H9 (cell line): ENCODE measurements around the gene HNF1A. TPM values are rescaled to one million over a fixed set of nuclear protein-coding genes. Genes with fewer than 3 reads are reported as not detected.

Source experiments
- DNase-seq: peaks from one replicate; pipeline ENCODE4 v3.0.0-alpha.2; 2017
- H2AFZ ChIP-seq: one replicate; pipeline ENCODE4 v1.6.1; 2013; ENCODE audit warnings: mild to moderate bottlenecking, low read length, control low read depth, moderate library complexity
- H2AK5ac ChIP-seq: 2 replicates; pipeline ENCODE4 v1.6.1; 2013; ENCODE audit warnings: low read length, control low read depth, mixed read lengths; ENCODE audit not compliant: insufficient read length
- H2BK120ac ChIP-seq: one replicate; pipeline ENCODE4 v1.6.1; 2013; ENCODE audit warnings: low read depth, mild to moderate bottlenecking, low read length, control low read depth, inconsistent platforms; ENCODE audit not compliant: poor library complexity, severe bottlenecking
- H2BK12ac ChIP-seq: 2 replicates; pipeline ENCODE4 v1.6.1; 2013; ENCODE audit warnings: low read length, control low read depth, mixed read lengths, low read depth; ENCODE audit not compliant: insufficient read length
- H2BK15ac ChIP-seq: 2 replicates; pipeline ENCODE4 v1.6.1; 2013; ENCODE audit warnings: low read depth, low read length, control low read depth
- H2BK20ac ChIP-seq: one replicate; pipeline ENCODE4 v1.6.1; 2013; ENCODE audit warnings: low read depth, mild to moderate bottlenecking, low read length, control low read depth, inconsistent platforms; ENCODE audit not compliant: poor library complexity, severe bottlenecking
- H2BK5ac ChIP-seq: 2 replicates; pipeline ENCODE4 v1.6.1; 2013; ENCODE audit warnings: low read length, control low read depth, mixed read lengths; ENCODE audit not compliant: insufficient read length
- H3K14ac ChIP-seq: 2 replicates; pipeline ENCODE4 v1.6.1; 2013; ENCODE audit warnings: low read length, control low read depth; ENCODE audit not compliant: insufficient read depth
- H3K18ac ChIP-seq: 2 replicates; pipeline ENCODE4 v1.6.1; 2013; ENCODE audit warnings: low read depth, mild to moderate bottlenecking, mixed read lengths, low read length, control low read depth; ENCODE audit not compliant: insufficient read length
- H3K23ac ChIP-seq: 2 replicates; pipeline ENCODE4 v1.6.1; 2013; ENCODE audit warnings: low read length, control low read depth, mixed read lengths, low read depth; ENCODE audit not compliant: insufficient read length
- H3K23me2 ChIP-seq: 2 replicates; pipeline ENCODE4 v1.6.1; 2013; ENCODE audit warnings: low read depth, mild to moderate bottlenecking, mixed read lengths, low read length, control low read depth; ENCODE audit not compliant: insufficient read length, poor library complexity, severe bottlenecking
- H3K27ac ChIP-seq: 2 replicates; pipeline ENCODE4 v1.5.1; 2013; ENCODE audit warnings: low read length, control low read depth, mixed read lengths, low read depth; ENCODE audit not compliant: insufficient read length
- H3K27me3 ChIP-seq: 2 replicates; pipeline ENCODE4 v1.6.1; 2013; ENCODE audit warnings: low read length, control low read depth, inconsistent platforms; ENCODE audit not compliant: insufficient read depth
- H3K4ac ChIP-seq: 2 replicates; pipeline ENCODE4 v1.6.1; 2013; ENCODE audit warnings: low read depth, mild to moderate bottlenecking, control low read depth, inconsistent platforms, low read length, moderate library complexity
- H3K4me1 ChIP-seq: 2 replicates; pipeline ENCODE4 v1.6.1; 2013; ENCODE audit warnings: low read length, control low read depth, inconsistent platforms; ENCODE audit not compliant: insufficient read depth
- H3K4me2 ChIP-seq: 2 replicates; pipeline ENCODE4 v1.6.1; 2013; ENCODE audit warnings: low read length, control low read depth, mixed read lengths; ENCODE audit not compliant: insufficient read length, insufficient read depth
- H3K56ac ChIP-seq: 2 replicates; pipeline ENCODE4 v1.6.1; 2013; ENCODE audit warnings: low read depth, mild to moderate bottlenecking, mixed read lengths, low read length, control low read depth; ENCODE audit not compliant: insufficient read length
- H3K79me1 ChIP-seq: 2 replicates; pipeline ENCODE4 v1.6.1; 2013; ENCODE audit warnings: low read depth, mild to moderate bottlenecking, moderate library complexity, low read length, control low read depth, inconsistent platforms; ENCODE audit not compliant: insufficient read depth, poor library complexity, severe bottlenecking
- H3K79me2 ChIP-seq: 2 replicates; pipeline ENCODE4 v1.6.1; 2013; ENCODE audit warnings: low read length, control low read depth, inconsistent platforms; ENCODE audit not compliant: insufficient read depth
- H3K9ac ChIP-seq: 2 replicates; pipeline ENCODE4 v1.6.1; 2013; ENCODE audit warnings: low read length, control low read depth, mixed read lengths; ENCODE audit not compliant: insufficient read length; ENCODE audit errors: extremely low read depth
- H3K9me3 ChIP-seq: one replicate; pipeline ENCODE4 v1.6.1; 2013; ENCODE audit warnings: low read depth, low read length, inconsistent platforms; ENCODE audit not compliant: control insufficient read depth
- H3T11ph ChIP-seq: one replicate; pipeline ENCODE4 v1.6.1; 2013; ENCODE audit warnings: mild to moderate bottlenecking, low read length, control low read depth, inconsistent platforms
- H4K20me1 ChIP-seq: one replicate; pipeline ENCODE4 v1.6.1; 2013; ENCODE audit not compliant: control insufficient read depth, insufficient read length, insufficient read depth
- H4K5ac ChIP-seq: 2 replicates; pipeline ENCODE4 v1.6.1; 2013; ENCODE audit warnings: low read depth, mild to moderate bottlenecking, mixed read lengths, low read length, control low read depth; ENCODE audit not compliant: insufficient read length
- H4K8ac ChIP-seq: replicated peaks from 2 replicates; pipeline ENCODE4 v1.6.1; 2013; ENCODE audit warnings: low read length, control low read depth, mixed read lengths, low read depth; ENCODE audit not compliant: insufficient read length
- H4K91ac ChIP-seq: 2 replicates; pipeline ENCODE4 v1.6.1; 2013; ENCODE audit warnings: low read depth, mild to moderate bottlenecking, moderate library complexity, mixed read lengths, low read length, control low read depth; ENCODE audit not compliant: insufficient read length
- H3K27ac Mint-ChIP-seq, 3 experiments: 2 replicates in 2 of 3; 3 replicates in 1 of 3; pipeline ENCODE4 v1.8.0; 2020 to 2021; ENCODE audit warnings: mixed read lengths in 3 of 3, mild to moderate bottlenecking in 1 of 3, moderate library complexity in 1 of 3
- H3K27me3 Mint-ChIP-seq: 2 replicates; pipeline ENCODE4 v1.8.0; 2021; ENCODE audit warnings: low read depth, mild to moderate bottlenecking, moderate library complexity, mixed read lengths
- H3K36me3 Mint-ChIP-seq, 3 experiments: 2 replicates in 2 of 3; 3 replicates in 1 of 3; pipeline ENCODE4 v1.8.0; 2020 to 2021; ENCODE audit warnings: low read depth in 3 of 3, mixed read lengths in 3 of 3; ENCODE audit not compliant: insufficient read depth in 1 of 3
- H3K4me1 Mint-ChIP-seq, 2 experiments: 2 replicates each; pipeline ENCODE4 v1.8.0; 2020; ENCODE audit warnings: mixed read lengths in 2 of 2
- H3K4me3 Mint-ChIP-seq, 2 experiments: 2 replicates in 1 of 2; 3 replicates in 1 of 2; pipeline ENCODE4 v1.8.0; 2020 to 2021; ENCODE audit warnings: mild to moderate bottlenecking in 2 of 2, mixed read lengths in 2 of 2, moderate library complexity in 1 of 2
- H3K9me3 Mint-ChIP-seq, 2 experiments: 2 replicates in 1 of 2; 3 replicates in 1 of 2; pipeline ENCODE4 v1.8.0; 2020; ENCODE audit warnings: mild to moderate bottlenecking in 2 of 2, mixed read lengths in 2 of 2, moderate library complexity in 1 of 2
- CTCF ChIP-seq: fragments of 200-600 bp; sonication (generic); conservative IDR thresholded peaks from 3 replicates; pipeline ENCODE4 v1.8.0; 2021; ENCODE audit warnings: antibody characterized with exemption, mild to moderate bottlenecking
- WGBS: extraction: QIAGEN DNeasy Blood & Tissue Kit; methylation state at CpG from one replicate; pipeline ENCODE4 v1.1.7; 2013; ENCODE audit warnings: missing lambda C conversion rate, low lambda C conversion rate, mixed read lengths; ENCODE audit not compliant: insufficient read length; ENCODE audit errors: extremely low coverage; 5-methylcytosine and 5-hydroxymethylcytosine counted together
- total RNA-seq: library from RNA; stranded (reverse); gene quantifications from 2 replicates; pipeline ENCODE4 v1.2.1, GENCODE V29; 2021

Gene HNF1A
- total RNA-seq, 1 experiment from 2014 or later: not detected

- H3K4me1 ChIP-seq: no peaks in the 10 kb centered on the region; the same call in 1 of the 2 replicates
- no peaks in the 10 kb centered on the region for H3K36me3 Mint-ChIP-seq
- no CpG with 5 or more reads among the region's 13 CpGs for WGBS
These were observed 19.0 kb upstream of the HNF1A start for GRCh38 chr12:120959111-120959878.

More at GRCh38 chr12:120959111-120959878, 19.0 kb upstream of the HNF1A start:
- Mint-ChIP-seq H3K4me3 (no peak overlapping the region), H3K4me1 (peaks cover 7% of the 10 kb centered on the region in 2 experiments), H3K9me3 (no peaks in the 10 kb centered on the region), H3K27ac (no peak overlapping the region), H3K27me3 (no peaks in the 10 kb centered on the region; the same call in 1 of the 2 replicates)
- Histone ChIP-seq H2BK20ac (no peak overlapping the region), H4K8ac (no peak overlapping the region), H3K4me2 (no peak overlapping the region), H3K23me2 (no peaks in the 10 kb centered on the region), H3K9ac (no peak overlapping the region), H3K27ac (no peak overlapping the region), H3K79me2 (no peaks in the 10 kb centered on the region), H2BK15ac (no peak overlapping the region), H3K79me1 (no peaks in the 10 kb centered on the region), H2AFZ (no peak overlapping the region), H4K20me1 (no peaks in the 10 kb centered on the region), H2BK120ac (no peak overlapping the region), H3K27me3 (no peaks in the 10 kb centered on the region), H3K56ac (no peak overlapping the region), H2BK5ac (no peak overlapping the region), H4K5ac (no peak overlapping the region), H3K23ac (no peak overlapping the region), H2BK12ac (no peak overlapping the region), H3K9me3 (no peaks in the 10 kb centered on the region), H3T11ph (no peak overlapping the region), H3K18ac (no peak overlapping the region), H4K91ac (no peak overlapping the region), H3K14ac (no peak overlapping the region), H3K4ac (no peak overlapping the region), H2AK5ac (no peak overlapping the region)
- no peak for TF ChIP-seq CTCF
- DNase-seq: no peak
